Breast epithelium (tissue), 4 donors: Measurements from ENCODE around the gene WLS. TPM values are rescaled to one million over a fixed set of nuclear protein-coding genes. Genes with fewer than 3 reads are reported as not detected.

Experiments used
- DNase-seq, 2 donors: peaks; one replicate each; pipeline ENCODE4 v3.0.0-alpha.2; 2019; ENCODE audit warnings: low spot score in 2 of 2
- H3K27ac ChIP-seq, 2 donors: fragments of 200-600 bp; sonication (generic) in 1 of 2; one replicate each; pipeline ENCODE4 v1.5.1; 2016 to 2019; ENCODE audit warnings: mild to moderate bottlenecking in 1 of 2
- H3K27me3 ChIP-seq, 2 donors: fragments of 200-600 bp; sonication (generic) in 1 of 2; one replicate each; pipeline versions ENCODE4 v1.5.1 to v1.6.0; 2017 to 2019; ENCODE audit warnings: control low read depth in 1 of 2, mild to moderate bottlenecking in 1 of 2
- H3K36me3 ChIP-seq: fragments of 200-600 bp; one replicate; pipeline ENCODE4 v1.5.1; 2019
- H3K4me1 ChIP-seq, 2 donors: fragments of 200-600 bp; sonication (generic); one replicate each; pipeline ENCODE4 v1.5.1; 2016 to 2019; ENCODE audit warnings: control low read depth in 1 of 2
- H3K4me3 ChIP-seq, 3 donors: fragments of 200-600 bp; sonication (generic); 1 replicate in 2 of 3; 2 replicates in 1 of 3; pipeline ENCODE4 v1.5.1; 2016 to 2019; ENCODE audit warnings: mild to moderate bottlenecking in 3 of 3, moderate library complexity in 2 of 3
- H3K9me3 ChIP-seq, 2 donors: fragments of 200-600 bp; sonication (generic) in 1 of 2; one replicate each; pipeline ENCODE4 v1.5.1; 2016 to 2019; ENCODE audit warnings: control low read depth in 1 of 2
- POLR2A ChIP-seq: fragments of 450-650 bp; IDR thresholded peaks from one replicate; pipeline ENCODE4 v1.6.1; 2016; ENCODE audit warnings: antibody characterized with exemption, mild to moderate bottlenecking, moderate library complexity
- POLR2AphosphoS5 ChIP-seq, 3 donors: sonication (generic); formaldehyde crosslinking; IDR thresholded peaks; one replicate each; pipeline ENCODE4 v1.6.1; 2017; ENCODE audit warnings: antibody characterized with exemption in 3 of 3
- intact Hi-C: fragments of 100-400 bp; cut with DNase I; formaldehyde crosslinking; loops from one replicate; pipeline ENCODE4 v1.15.1; 2023; ENCODE audit warnings: low total_unique reads
- total RNA-seq, 3 donors: library from RNA; depleted of rRNA; stranded (reverse); fragments of >200 nt; gene quantifications; one replicate each; pipeline ENCODE4 v1.1.0, GENCODE V29; 2016
- TF ChIP-seq, protein P1 (sequence below), 3 donors: fragments of 450-650 bp; IDR thresholded peaks; one replicate each; pipeline ENCODE4 v1.5.1; 2016 to 2017; ENCODE audit warnings: antibody characterized with exemption in 3 of 3, mild to moderate bottlenecking in 3 of 3, moderate library complexity in 3 of 3

WLS gene
- total RNA-seq, 3 donors from 2014 or later, result 61.9 to 76.3 (median 62.8) TPM

DNA sequence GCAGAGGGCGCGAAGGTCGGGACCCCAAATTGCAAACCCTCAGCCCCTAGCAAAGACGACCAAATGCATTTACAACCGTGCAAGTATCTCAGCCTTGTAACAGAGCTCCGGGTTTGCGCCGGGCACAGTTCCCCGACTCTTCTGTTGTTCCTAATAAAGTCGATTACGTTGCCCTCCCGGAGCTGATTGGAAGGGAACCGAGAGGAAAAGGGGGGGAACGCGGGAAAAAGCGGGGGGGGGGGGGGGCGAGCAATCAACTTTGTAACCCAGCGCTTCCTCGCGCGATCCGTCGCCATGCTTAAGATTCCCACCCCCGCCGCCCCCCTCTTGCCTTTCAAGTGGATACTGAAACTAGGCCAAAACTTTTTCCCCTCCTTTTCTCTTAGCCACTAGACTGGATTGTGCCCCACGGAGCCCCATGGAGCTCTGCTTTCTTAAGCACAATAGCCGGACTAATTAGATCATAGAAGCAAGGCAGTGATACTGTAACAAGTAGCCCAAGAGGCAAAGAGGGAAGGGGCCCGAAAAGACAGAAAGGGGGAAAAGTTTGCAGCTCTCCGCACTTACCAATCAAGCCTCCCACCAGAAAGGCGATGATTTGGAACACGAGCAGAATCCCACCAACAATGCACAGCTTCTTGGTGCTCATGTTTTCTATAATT lies 565 bp downstream of the WLS start:
- Histone ChIP-seq H3K4me1 (peaks cover 0 to 5% of the 10 kb centered on the region in 2 donors), H3K27me3 (no peaks in the 10 kb centered on the region), H3K9me3 (no peaks in the 10 kb centered on the region), H3K27ac (peak overlapping the region; percentile 88 to 92), H3K4me3 (peak overlapping the region; percentile 69 to 85 (median 74)), H3K36me3 (no peaks in the 10 kb centered on the region)
- intact Hi-C loops, result no loop called here
- DNase-seq, result peak; percentile 61 to 80
- TF ChIP-seq POLR2A (no peak), POLR2AphosphoS5 (IDR thresholded peaks at IDR 0.05) (peak in 1 of 3 donors; percentile 73)
- TF ChIP-seq, protein P1, sequence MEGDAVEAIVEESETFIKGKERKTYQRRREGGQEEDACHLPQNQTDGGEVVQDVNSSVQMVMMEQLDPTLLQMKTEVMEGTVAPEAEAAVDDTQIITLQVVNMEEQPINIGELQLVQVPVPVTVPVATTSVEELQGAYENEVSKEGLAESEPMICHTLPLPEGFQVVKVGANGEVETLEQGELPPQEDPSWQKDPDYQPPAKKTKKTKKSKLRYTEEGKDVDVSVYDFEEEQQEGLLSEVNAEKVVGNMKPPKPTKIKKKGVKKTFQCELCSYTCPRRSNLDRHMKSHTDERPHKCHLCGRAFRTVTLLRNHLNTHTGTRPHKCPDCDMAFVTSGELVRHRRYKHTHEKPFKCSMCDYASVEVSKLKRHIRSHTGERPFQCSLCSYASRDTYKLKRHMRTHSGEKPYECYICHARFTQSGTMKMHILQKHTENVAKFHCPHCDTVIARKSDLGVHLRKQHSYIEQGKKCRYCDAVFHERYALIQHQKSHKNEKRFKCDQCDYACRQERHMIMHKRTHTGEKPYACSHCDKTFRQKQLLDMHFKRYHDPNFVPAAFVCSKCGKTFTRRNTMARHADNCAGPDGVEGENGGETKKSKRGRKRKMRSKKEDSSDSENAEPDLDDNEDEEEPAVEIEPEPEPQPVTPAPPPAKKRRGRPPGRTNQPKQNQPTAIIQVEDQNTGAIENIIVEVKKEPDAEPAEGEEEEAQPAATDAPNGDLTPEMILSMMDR (IDR thresholded peaks at IDR 0.05), result no peak

DNA sequence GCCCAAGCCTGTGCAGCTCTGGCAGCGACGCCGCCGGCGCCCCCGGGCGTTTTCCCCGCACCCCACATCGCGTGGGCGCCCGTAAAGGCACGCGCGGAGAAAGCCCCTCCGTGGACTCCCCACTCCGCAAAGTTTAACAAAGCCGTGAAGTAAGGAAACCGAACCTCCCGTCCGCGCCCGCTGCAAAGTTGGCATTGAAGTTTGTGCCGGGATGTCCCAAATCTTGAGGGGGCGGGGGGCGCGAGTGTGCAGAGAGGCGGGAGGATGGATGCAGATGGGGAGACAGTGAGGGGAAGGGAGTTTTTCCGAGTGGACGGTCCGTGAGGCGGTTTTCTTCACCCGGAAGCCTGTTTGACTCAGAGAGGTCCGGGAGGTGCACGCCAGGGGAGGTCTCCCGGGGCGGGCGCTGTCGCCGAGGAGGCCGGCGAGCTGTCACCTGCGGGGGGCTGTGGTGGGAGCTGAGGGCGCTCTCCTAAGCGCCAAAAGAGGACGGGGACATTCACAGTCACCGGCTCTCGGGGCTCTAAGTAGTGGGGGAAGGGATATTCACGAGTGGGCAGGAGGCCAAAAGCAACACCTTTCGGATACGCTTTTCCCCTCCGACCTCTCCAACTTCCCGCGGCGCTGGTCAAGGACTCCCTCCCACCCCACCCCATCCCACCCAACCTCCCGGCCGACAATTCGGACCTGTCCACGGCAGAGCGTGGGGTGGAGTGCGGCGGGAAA lies 1.3 kb downstream of the WLS start:
- DNase-seq, result peak; percentile 34 to 55
- intact Hi-C loops, result no loop called here
- H3K27ac ChIP-seq, result peak overlapping the region; percentile 88 to 92
- TF ChIP-seq POLR2AphosphoS5 (IDR thresholded peaks at IDR 0.05) (no peak), POLR2A (no peak)
- TF ChIP-seq, protein P1 (IDR thresholded peaks at IDR 0.05), result no peak
- no peaks in the 10 kb centered on the region for H3K27me3 ChIP-seq
- no peaks in the 10 kb centered on the region for H3K36me3 ChIP-seq
- peaks cover 0 to 5% of the 10 kb centered on the region in 2 donors for H3K4me1 ChIP-seq
- H3K4me3 ChIP-seq, result peak overlapping the region; percentile 69 to 85 (median 74)
- no peaks in the 10 kb centered on the region for H3K9me3 ChIP-seq

DNA sequence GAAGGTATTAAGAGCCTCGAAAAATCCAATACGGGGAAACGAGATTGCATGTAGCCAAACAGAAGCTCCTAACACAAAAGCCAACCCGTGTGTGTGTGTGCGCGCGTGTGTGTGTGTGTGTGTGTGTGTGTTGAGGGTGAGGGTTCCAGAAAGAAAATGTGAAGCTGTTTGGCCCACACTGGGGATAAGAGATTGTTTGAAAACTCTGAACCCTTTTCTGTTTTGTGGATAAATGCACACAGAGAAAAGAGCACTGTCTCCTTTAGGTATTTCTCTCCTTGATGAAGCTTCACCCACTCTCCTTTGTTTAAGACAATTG lies 1.9 kb downstream of the WLS start:
- Histone ChIP-seq H3K36me3 (no peaks in the 10 kb centered on the region), H3K9me3 (no peaks in the 10 kb centered on the region), H3K27ac (peak overlapping the region; percentile 88 to 92), H3K4me1 (peaks cover 0 to 5% of the 10 kb centered on the region in 2 donors), H3K4me3 (peak overlapping the region; percentile 69 to 85 (median 74)), H3K27me3 (no peaks in the 10 kb centered on the region)
- TF ChIP-seq POLR2AphosphoS5 (IDR thresholded peaks at IDR 0.05) (no peak), POLR2A (no peak)
- TF ChIP-seq, protein P1 (IDR thresholded peaks at IDR 0.05), result no peak
- no peak for DNase-seq
- intact Hi-C loops, result no loop called here

DNA sequence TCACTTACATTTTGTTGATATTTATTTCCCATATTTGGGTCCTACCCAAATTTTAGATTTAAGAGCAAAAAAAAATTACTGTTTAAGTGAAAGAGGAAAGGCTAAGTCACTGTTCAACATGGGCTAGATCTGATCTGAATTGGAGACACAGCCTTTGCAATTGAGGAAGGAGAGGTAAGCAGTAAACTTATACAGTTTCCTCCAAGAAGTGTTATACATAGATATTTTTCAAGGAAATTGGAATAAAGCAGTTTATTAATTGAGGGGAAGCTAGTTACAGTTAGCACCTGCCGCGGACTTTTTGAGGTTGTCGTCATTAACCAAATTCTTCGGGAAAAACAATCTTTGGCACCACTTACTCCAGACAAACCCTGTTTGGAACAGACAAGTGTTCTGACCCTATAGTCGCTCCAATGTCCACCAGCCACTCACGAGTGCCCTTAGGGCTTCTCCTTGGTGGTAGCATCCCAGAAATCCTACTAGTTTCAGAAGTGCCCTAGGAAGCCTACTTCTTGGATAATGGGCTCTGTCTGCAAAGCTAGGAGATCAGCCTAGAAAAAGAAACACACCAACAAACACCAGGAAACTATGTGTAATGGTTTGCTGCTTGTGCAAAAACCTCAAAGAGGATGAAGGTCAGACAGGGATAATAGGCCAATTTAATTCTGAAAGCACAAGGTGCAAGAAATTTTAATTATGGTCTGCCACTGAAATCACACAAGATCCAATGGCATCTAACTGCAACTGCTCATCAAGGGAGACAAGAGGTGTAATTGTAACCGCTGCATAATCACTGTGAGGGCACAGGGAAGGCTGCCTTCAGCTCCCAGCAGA lies 2.5 kb downstream of the WLS start:
- H3K27me3 ChIP-seq, result no peaks in the 10 kb centered on the region
- peak overlapping the region in 2 of 3 donors; percentile 74 to 85 for H3K4me3 ChIP-seq
- no peak for TF ChIP-seq POLR2AphosphoS5 (IDR thresholded peaks at IDR 0.05)
- TF ChIP-seq, protein P1 (IDR thresholded peaks at IDR 0.05), result no peak
- no peak for TF ChIP-seq POLR2A
- peaks cover 0 to 5% of the 10 kb centered on the region in 2 donors for H3K4me1 ChIP-seq
- intact Hi-C loops, result no loop called here
- H3K9me3 ChIP-seq, result no peaks in the 10 kb centered on the region
- H3K27ac ChIP-seq, result peak overlapping the region; percentile 88 to 92
- H3K36me3 ChIP-seq, result no peaks in the 10 kb centered on the region
- no peak for DNase-seq
